Measurements from ENCODE around the gene ATRAID. TPM values are rescaled to one million over a fixed set of nuclear protein-coding genes. Genes with fewer than 3 reads are reported as not detected.
"Not testable (repeated sequence)": the region's sequence is repeated elsewhere in the genome, so short reads cannot be mapped to it uniquely, and the experiment has no call there.

Gene ATRAID
- total and polyA plus RNA-seq, 4 donors: 93.3 to 198 (median 107) TPM

DNA sequence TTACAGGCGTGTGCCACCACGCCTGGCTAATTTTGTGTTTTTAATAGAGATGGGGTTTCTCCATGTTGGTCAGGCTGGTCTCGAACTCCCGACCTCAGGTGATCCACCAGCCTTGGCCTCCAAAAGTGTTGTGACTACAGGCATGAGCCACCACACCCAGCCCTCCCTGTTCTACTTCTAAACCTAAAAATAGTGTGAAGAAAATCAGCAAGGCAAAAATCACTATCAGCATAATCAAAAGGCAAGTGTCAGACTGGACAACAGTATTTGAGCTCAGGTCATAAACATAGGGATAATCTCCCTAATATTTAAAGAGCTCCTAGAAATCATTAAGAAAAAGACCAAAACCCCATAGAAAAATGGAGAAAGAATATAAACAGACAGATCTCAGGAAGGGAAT is 36.1 kb upstream of the ATRAID start:
- not testable (repeated sequence) for H3K4me3 ChIP-seq (ENCODE audit: low read depth, low read length); H3K27ac ChIP-seq (ENCODE audit: low read depth, low read length); H3K4me1 ChIP-seq (ENCODE audit: control insufficient read depth, insufficient read depth, low read length); H3K9me3 ChIP-seq (ENCODE audit: control insufficient read depth, insufficient read depth, low read length); H3K27me3 ChIP-seq (ENCODE audit: control insufficient read depth, insufficient read depth, low read length); DNase-seq (ENCODE audit: low read depth in 4 of 6, low spot score in 6 of 6); H3K36me3 ChIP-seq (ENCODE audit: control insufficient read depth, insufficient read depth, low read length)
- whole genome bisulfite sequencing (ENCODE audit: insufficient coverage): no CpG with 5 or more reads among the region's 4 CpGs

DNA sequence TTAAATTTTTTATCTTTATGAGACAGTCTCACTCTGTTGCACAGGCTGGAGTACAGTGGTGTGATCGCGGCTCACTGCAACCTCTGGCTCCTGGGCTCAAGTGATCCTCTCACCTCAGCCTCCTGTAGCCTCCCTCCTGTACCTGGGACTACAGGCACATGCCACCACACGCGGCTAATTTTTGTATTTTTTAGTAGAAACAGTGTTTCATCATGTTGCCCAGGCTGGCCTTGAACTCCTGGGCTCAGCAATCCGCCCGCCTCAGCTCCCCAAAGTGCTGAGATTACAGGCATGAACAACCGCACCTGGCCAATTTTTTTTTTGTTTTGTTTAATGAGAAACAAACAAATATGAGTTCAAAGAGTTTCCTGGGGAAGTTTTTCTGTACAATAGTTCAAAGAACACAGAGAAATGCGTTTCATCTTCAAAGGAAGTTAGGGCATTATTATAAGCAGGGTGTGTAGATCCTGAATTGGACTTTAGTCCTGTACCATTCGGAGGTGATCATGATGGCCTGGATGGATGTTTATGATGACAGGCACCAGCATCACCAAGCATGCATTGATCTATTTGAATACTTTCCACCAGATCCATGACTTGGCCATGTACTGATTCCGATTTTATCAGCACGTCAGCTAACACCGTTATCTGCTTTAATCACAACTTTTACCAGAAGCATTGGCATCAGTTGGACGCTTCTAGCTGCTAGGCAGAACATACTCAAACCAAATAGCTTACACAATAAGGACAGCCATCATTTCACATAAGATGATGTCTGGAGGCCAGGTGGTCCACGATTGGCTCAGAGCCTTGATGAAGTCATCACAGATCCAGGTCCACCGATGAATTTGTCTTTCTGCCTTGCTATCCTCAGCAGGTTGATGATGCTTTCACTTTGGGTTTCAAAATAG is 34.1 kb upstream of the ATRAID start:
- H3K27me3 ChIP-seq (ENCODE audit: control insufficient read depth, insufficient read depth, low read length): no peaks in the 10 kb centered on the region
- H3K27ac ChIP-seq (ENCODE audit: low read depth, low read length): no peak overlapping the region
- H3K4me1 ChIP-seq (ENCODE audit: control insufficient read depth, insufficient read depth, low read length): peaks cover 4% of the 10 kb centered on the region
- no peak for DNase-seq (ENCODE audit: low read depth in 4 of 6, low spot score in 6 of 6)
- H3K36me3 ChIP-seq (ENCODE audit: control insufficient read depth, insufficient read depth, low read length): no peaks in the 10 kb centered on the region
- no peaks in the 10 kb centered on the region for H3K9me3 ChIP-seq (ENCODE audit: control insufficient read depth, insufficient read depth, low read length)
- no peak overlapping the region for H3K4me3 ChIP-seq (ENCODE audit: low read depth, low read length)
- 93% methylated on average over 10 of the region's 15 CpGs for WGBS (ENCODE audit: insufficient coverage)

DNA sequence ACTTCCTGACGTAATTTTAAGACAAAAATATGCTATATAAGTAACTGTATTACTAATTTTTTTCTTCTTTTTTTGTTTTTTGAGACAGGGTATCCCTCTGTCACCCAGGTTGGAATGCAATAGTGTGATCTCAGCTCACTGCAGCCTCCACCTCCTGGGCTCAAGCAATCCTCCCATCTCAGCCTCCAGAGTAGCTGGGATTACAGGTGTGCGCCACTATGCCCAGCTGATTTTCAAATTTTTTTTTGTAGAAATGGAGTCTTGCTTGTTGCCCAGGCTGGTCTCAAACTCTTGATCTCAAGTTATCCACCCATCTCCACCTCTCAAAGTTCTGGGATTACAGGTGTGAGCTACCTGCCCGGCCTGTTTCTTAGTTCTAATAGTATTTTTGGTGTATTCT is 33.4 kb upstream of the ATRAID start:
- no CpG with 5 or more reads among the region's 3 CpGs for WGBS (ENCODE audit: insufficient coverage)
- no peak for DNase-seq (ENCODE audit: low read depth in 4 of 6, low spot score in 6 of 6)
- Histone ChIP-seq H3K27ac (ENCODE audit: low read depth, low read length) (no peak overlapping the region), H3K4me3 (ENCODE audit: low read depth, low read length) (no peak overlapping the region), H3K9me3 (ENCODE audit: control insufficient read depth, insufficient read depth, low read length) (no peaks in the 10 kb centered on the region), H3K27me3 (ENCODE audit: control insufficient read depth, insufficient read depth, low read length) (no peaks in the 10 kb centered on the region), H3K36me3 (ENCODE audit: control insufficient read depth, insufficient read depth, low read length) (no peaks in the 10 kb centered on the region), H3K4me1 (ENCODE audit: control insufficient read depth, insufficient read depth, low read length) (peaks cover 4% of the 10 kb centered on the region)

DNA sequence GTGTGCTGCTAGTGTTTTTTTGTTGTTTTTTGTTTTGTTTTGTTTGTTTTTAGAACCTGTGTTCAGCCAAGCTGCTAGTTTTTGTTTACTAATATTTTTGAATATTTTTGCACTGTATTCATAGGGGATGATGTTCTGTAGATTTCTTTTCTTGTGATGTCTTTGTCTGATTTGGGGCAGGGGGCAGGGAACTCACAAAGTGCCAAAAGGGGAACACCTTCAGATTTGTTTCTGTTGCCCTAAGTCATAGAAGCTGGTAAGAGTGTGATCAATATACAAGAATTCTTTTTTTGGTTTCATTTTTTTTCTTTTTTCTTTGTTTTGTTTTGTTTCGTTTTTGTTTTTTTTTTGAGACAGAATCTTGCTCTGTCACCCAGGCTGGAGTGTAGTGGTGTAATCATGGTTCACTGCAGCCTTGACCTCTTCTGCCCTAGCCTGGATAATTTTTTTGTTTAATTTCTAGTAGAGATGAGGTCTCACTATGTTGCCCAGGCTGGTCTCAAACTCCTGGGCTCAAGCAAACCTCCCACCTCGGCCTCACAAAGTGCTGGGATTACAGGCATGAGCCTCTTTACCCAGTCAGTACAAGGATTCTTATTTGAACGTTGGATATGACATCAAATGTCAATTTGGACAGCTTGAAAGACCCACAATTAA is 32.4 kb upstream of the ATRAID start:
- H3K27ac ChIP-seq (ENCODE audit: low read depth, low read length): no peak overlapping the region
- H3K27me3 ChIP-seq (ENCODE audit: control insufficient read depth, insufficient read depth, low read length): no peaks in the 10 kb centered on the region
- no peaks in the 10 kb centered on the region for H3K9me3 ChIP-seq (ENCODE audit: control insufficient read depth, insufficient read depth, low read length)
- 63% methylated on average over 1 of the region's 3 CpGs for WGBS (ENCODE audit: insufficient coverage)
- no peak for DNase-seq (ENCODE audit: low read depth in 4 of 6, low spot score in 6 of 6)
- H3K36me3 ChIP-seq (ENCODE audit: control insufficient read depth, insufficient read depth, low read length): no peaks in the 10 kb centered on the region
- H3K4me1 ChIP-seq (ENCODE audit: control insufficient read depth, insufficient read depth, low read length): peaks cover 4% of the 10 kb centered on the region
- H3K4me3 ChIP-seq (ENCODE audit: low read depth, low read length): no peak overlapping the region

DNA sequence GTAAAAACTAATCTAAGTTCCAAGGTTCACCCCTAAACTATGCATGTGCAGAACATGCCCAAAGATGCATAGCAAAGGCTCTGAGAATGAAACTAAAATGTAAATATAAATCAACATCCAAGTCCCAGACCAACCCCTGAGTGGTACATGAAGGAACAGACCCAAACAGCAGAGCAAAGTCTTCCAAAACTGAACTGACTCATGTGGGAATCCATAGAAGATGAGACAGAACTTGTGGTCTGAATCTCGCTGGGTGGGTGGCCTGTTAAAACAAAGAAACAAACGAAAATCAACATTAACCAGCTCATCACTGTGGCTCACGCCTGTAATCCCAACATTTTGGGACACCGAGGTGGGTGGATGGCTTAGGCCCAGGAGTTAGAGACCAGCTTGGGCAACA is 29.5 kb upstream of the ATRAID start:
- no peak for DNase-seq (ENCODE audit: low read depth in 4 of 6, low spot score in 6 of 6)
- Histone ChIP-seq H3K9me3 (ENCODE audit: control insufficient read depth, insufficient read depth, low read length) (no peaks in the 10 kb centered on the region), H3K4me1 (ENCODE audit: control insufficient read depth, insufficient read depth, low read length) (no peaks in the 10 kb centered on the region), H3K4me3 (ENCODE audit: low read depth, low read length) (no peak overlapping the region), H3K27ac (ENCODE audit: low read depth, low read length) (no peak overlapping the region), H3K36me3 (ENCODE audit: control insufficient read depth, insufficient read depth, low read length) (no peaks in the 10 kb centered on the region), H3K27me3 (ENCODE audit: control insufficient read depth, insufficient read depth, low read length) (no peaks in the 10 kb centered on the region)
- 58% methylated on average over 3 of the region's 4 CpGs for WGBS (ENCODE audit: insufficient coverage)

DNA sequence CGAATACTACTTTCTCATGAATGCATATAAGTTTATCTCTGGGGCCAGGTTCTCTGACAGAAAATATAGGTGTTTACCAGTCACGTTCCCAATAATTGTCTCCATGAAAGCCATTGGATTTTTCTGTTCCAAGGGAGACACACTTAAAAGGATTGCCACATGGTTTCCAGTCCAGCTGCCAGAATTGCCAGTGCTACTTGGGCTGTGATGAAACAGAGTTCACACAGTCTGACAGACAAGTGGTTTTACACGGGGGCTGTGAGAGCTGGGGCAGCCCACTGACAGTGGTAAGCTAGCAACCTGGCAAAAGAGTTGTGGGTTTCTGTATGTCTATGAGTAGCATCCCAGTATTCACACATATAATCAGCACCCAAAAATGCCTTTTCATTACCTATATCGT is 27.7 kb upstream of the ATRAID start:
- Histone ChIP-seq H3K27ac (ENCODE audit: low read depth, low read length) (no peak overlapping the region), H3K36me3 (ENCODE audit: control insufficient read depth, insufficient read depth, low read length) (no peaks in the 10 kb centered on the region), H3K4me3 (ENCODE audit: low read depth, low read length) (no peak overlapping the region), H3K4me1 (ENCODE audit: control insufficient read depth, insufficient read depth, low read length) (no peaks in the 10 kb centered on the region), H3K27me3 (ENCODE audit: control insufficient read depth, insufficient read depth, low read length) (no peaks in the 10 kb centered on the region), H3K9me3 (ENCODE audit: control insufficient read depth, insufficient read depth, low read length) (no peaks in the 10 kb centered on the region)
- 78% methylated on average over 3 of the region's 4 CpGs for WGBS (ENCODE audit: insufficient coverage)
- no peak for DNase-seq (ENCODE audit: low read depth in 4 of 6, low spot score in 6 of 6)

DNA sequence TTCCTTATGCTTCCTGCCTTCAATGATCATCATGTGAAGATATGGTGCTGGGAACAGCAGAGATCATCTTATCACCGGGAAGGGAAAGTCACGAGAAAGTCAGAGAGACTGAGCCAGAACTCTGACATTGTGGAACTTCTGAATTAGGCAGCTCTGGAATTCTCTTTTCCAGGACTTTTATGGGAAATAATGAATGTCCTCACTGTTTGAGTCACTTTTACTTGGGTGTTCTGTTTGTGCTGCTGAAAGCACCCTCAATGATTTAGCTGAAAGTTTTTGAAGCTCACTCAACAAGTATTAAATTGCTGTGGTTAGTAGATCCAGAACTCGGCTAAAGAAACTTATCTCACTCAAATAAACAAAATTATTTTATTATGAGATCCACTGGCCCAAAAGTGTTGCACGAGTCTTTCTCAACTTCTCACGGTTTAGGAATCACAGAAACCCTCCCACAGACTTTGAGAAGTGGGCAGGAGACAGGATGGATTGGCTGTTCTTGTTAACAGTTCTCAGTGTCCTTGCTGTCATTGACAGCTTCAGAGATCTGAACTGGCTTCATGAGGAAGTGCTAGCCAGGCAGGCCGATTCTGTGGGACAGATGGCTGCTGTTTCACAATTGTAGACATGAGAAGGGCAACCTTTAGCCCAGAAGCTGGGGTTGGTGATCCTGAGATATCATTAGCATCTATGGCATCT is 26.4 kb upstream of the ATRAID start:
- Histone ChIP-seq H3K27ac (ENCODE audit: low read depth, low read length) (no peak overlapping the region), H3K27me3 (ENCODE audit: control insufficient read depth, insufficient read depth, low read length) (no peaks in the 10 kb centered on the region), H3K4me1 (ENCODE audit: control insufficient read depth, insufficient read depth, low read length) (no peaks in the 10 kb centered on the region), H3K36me3 (ENCODE audit: control insufficient read depth, insufficient read depth, low read length) (no peaks in the 10 kb centered on the region), H3K4me3 (ENCODE audit: low read depth, low read length) (no peak overlapping the region), H3K9me3 (ENCODE audit: control insufficient read depth, insufficient read depth, low read length) (no peaks in the 10 kb centered on the region)
- 66% methylated on average over 3 of the region's 6 CpGs for WGBS (ENCODE audit: insufficient coverage)
- DNase-seq (ENCODE audit: low read depth in 4 of 6, low spot score in 6 of 6): peak in 1 of 6 donors; percentile 57

DNA sequence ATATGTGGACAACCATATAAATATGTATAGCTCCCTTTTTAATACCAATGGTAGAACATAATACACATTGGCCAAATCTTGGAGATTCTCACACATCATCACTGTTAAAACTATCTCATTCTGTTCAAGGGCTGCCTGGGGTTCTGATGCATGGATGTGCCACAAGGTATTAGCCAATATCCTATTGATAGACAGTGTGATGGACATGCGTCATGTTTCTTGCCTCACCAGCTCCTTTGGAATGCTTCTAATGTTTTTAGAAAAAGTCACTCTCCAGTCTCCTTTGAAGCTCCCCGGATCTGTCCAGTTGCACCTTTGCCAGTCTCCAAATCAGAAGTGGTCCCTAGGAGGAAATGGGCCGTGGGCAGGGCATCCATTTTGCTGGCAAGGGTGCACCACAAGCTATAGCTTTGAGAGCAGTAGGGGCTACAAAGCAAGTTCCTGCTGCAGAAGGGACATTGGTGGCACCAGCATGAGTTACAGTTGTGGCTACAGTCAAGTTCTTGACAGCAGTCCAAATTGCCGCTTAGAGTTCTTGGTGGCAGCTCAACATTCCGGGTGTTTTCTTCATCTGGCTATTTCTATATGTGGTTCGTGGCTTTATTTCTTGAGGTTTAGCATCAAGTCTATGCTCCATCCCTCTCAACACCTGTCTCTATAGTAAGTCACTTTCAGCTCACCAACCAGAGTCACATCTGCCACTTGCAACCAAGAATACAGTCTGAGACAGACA is 25.1 kb upstream of the ATRAID start:
- Histone ChIP-seq H3K36me3 (ENCODE audit: control insufficient read depth, insufficient read depth, low read length) (no peaks in the 10 kb centered on the region), H3K9me3 (ENCODE audit: control insufficient read depth, insufficient read depth, low read length) (no peaks in the 10 kb centered on the region), H3K4me3 (ENCODE audit: low read depth, low read length) (no peak overlapping the region), H3K27me3 (ENCODE audit: control insufficient read depth, insufficient read depth, low read length) (no peaks in the 10 kb centered on the region), H3K4me1 (ENCODE audit: control insufficient read depth, insufficient read depth, low read length) (no peaks in the 10 kb centered on the region), H3K27ac (ENCODE audit: low read depth, low read length) (no peak overlapping the region)
- WGBS (ENCODE audit: insufficient coverage): 100% methylated on average over 2 of the region's 6 CpGs
- no peak for DNase-seq (ENCODE audit: low read depth in 4 of 6, low spot score in 6 of 6)

DNA sequence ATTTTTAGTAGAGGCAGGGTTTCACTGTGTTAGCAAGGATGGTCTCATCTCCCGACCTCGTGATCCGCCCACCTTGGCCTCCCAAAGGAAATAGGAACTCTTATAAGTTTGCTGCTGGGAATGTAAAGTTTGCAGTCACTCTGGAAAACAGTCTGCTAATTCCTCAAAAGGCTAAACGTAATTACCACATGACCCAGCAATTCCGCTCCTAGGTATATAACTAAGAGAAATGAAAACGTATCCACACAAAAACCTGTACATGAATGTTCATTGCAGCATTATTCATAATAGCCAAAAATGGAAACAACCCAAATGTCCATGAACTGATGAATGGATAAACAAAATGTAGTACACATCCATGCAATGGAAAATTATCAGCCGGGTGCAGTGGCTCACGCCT is 21.9 kb upstream of the ATRAID start:
- DNase-seq (ENCODE audit: low read depth in 4 of 6, low spot score in 6 of 6): no peak
- Histone ChIP-seq H3K27me3 (ENCODE audit: control insufficient read depth, insufficient read depth, low read length) (no peaks in the 10 kb centered on the region), H3K9me3 (ENCODE audit: control insufficient read depth, insufficient read depth, low read length) (no peaks in the 10 kb centered on the region), H3K4me3 (ENCODE audit: low read depth, low read length) (no peak overlapping the region), H3K4me1 (ENCODE audit: control insufficient read depth, insufficient read depth, low read length) (no peaks in the 10 kb centered on the region), H3K27ac (ENCODE audit: low read depth, low read length) (no peak overlapping the region), H3K36me3 (ENCODE audit: control insufficient read depth, insufficient read depth, low read length) (no peaks in the 10 kb centered on the region)
- WGBS (ENCODE audit: insufficient coverage): no CpG with 5 or more reads among the region's 8 CpGs
